GM18951 (cell line): Measurements from ENCODE around the gene SDCCAG8.

Experiments used
- POLR2A ChIP-seq: IDR thresholded peaks from 4 replicates; pipeline ENCODE4 v1.6.1; 2011; ENCODE audit warnings: mild to moderate bottlenecking; ENCODE audit not compliant: insufficient read length, insufficient read depth; ENCODE audit errors: extremely low read depth
- in situ Hi-C: fragments of 300-500 bp; cut with MboI; formaldehyde crosslinking; loops from one replicate; pipeline ENCODE4 v1.12.0; 2022; ENCODE audit warnings: low sequenced_read_pairs, mixed read lengths, inconsistent platforms; ENCODE audit not compliant: unreplicated experiment

SDCCAG8 gene

GRCh38 chr1:243343970-243344937 is 88.4 kb downstream of the SDCCAG8 start:
- TF ChIP-seq POLR2A: no peak
- in situ Hi-C loops: loop anchor here (10.0 kb wide), 1 partner anchor 931 kb away; no protein-coding TSS in a partner anchor

DNA sequence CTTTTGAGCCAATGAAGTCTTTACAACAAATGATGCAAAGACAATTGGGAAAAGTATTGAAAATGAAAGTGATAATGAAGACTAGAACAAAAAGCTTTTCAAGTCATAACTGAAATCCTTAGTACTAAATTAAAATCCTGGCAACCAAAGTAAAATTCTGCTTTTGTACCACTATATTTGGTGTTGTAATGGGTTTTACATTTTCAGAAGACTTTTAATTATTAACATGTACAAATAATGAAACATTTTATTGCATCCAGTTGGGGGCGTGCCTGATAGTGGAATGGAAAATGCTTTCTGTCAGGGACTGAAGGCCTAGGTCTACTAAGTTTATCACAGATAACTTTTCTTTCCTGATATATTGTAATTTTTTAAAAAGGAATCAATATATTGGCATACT is 89.4 kb downstream of the SDCCAG8 start:
- TF ChIP-seq POLR2A: no peak
- in situ Hi-C loops: loop anchor here (10.0 kb wide), 1 partner anchor 930 kb away; no protein-coding TSS in a partner anchor

GRCh38 chr1:243346016-243346415 is 90.2 kb downstream of the SDCCAG8 start:
- no peak for TF ChIP-seq POLR2A
- in situ Hi-C loops: loop anchor here (10.0 kb wide), 1 partner anchor 929 kb away; no protein-coding TSS in a partner anchor

DNA sequence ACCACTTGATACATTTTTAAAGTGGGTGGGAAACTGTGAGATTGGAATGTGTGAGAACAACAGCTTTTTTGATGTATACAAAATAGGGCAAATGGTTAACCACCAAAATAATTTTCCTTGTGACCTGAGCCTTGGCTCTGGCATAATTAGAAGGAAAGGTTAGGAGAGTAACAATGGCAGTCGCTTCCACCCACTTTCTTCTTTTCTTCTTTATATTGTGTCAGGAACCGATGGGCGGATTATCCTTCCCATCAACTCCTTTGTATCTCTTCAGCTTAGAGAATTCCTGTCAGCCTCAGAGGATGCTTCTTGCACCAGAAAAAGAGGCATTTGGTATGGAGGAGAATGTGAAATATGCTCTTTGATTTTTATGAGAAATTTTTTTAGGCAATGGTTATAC is 90.6 kb downstream of the SDCCAG8 start:
- TF ChIP-seq POLR2A: no peak
- in situ Hi-C loops: loop anchor here (10.0 kb wide), 1 partner anchor 928 kb away; no protein-coding TSS in a partner anchor

- in situ Hi-C loops: loop anchor here (10.0 kb wide), 1 partner anchor 926 kb away; no protein-coding TSS in a partner anchor
- TF ChIP-seq POLR2A: no peak
These were observed 92.5 kb downstream of the SDCCAG8 start for GRCh38 chr1:243348331-243348730.

DNA sequence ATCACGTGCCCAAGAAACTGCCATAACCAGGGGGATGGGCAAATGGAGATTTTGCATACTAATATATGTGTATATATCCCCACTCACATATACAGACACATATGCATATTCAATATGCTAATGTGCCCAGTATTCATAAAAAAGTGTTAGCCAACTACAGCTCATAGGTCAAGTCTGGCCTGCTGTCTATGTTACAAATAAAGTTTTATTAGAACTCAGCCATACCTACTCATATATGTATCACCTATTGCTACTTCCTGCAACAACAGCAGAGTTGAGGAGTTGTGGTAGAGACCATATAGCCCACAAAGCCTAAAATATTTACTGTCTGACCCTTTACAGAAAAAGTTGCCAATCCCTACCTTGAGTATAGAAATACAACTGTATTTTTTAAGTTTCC is 93.3 kb downstream of the SDCCAG8 start:
- TF ChIP-seq POLR2A: no peak
- in situ Hi-C loops: loop anchor here (10.0 kb wide), 1 partner anchor 926 kb away; no protein-coding TSS in a partner anchor

- in situ Hi-C loops: loop anchor here (25.0 kb wide), 1 partner anchor 386 kb away; no protein-coding TSS in a partner anchor
These were observed 95.5 kb downstream of the SDCCAG8 start for GRCh38 chr1:243351337-243351736.

DNA sequence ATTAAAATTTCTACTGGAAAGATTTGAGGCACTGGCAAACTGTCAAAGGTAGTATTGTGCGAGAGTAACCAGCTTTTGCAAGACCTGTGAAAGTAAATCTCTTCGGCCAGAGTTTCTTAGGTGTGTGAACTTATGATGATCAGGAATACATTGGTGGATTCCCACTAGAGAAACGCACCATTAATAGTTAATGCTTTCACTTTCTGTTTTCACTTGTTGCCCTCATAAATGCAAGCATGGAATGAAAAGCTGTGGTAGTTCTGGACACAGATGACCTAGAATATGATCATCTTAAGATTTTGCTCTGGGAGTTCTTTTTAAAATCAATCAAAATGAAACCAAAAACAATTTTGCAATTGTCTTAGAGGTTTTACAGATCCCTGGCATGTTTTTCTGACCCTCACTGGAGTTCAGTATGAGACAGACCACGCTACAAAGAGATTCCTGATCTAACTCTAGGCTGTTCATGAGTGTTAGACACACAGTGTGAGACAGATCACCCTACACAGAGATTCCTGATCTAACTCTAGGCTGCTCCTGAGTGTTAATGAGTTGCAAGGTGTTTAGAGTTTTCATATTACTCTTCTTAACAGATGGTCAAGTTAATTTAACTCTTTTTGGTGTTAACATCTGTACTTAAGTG is 98.8 kb downstream of the SDCCAG8 start:
- in situ Hi-C loops: loop anchor here (25.0 kb wide), 1 partner anchor 383 kb away; no protein-coding TSS in a partner anchor

More at GRCh38 chr1:243351337-243351736, 95.5 kb downstream of the SDCCAG8 start:
- no peak for TF ChIP-seq POLR2A

DNA sequence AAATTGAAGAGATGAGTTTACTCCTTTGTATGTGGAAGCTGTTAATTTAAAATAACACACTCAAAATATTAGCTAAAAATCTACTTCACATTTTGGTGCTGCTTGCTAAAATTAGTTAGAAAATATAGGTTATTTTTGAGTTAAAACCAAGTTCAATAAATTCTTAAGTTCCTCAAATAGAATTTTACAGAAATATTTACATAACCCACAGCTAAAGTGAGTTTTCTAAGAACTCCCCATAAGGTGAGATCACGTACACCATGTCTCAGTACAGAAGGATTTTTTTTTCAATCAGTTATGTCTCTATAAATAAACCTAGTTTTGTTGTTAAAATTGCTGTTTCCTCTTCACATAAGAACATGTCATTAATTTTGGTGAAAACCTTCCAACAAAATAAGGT is 108.0 kb downstream of the SDCCAG8 start:
- no peak for TF ChIP-seq POLR2A
- in situ Hi-C loops: loop anchor here (25.0 kb wide), 1 partner anchor 373 kb away; no protein-coding TSS in a partner anchor

More for the DNA sequence above, 98.8 kb downstream of the SDCCAG8 start:
- no peak for TF ChIP-seq POLR2A

DNA sequence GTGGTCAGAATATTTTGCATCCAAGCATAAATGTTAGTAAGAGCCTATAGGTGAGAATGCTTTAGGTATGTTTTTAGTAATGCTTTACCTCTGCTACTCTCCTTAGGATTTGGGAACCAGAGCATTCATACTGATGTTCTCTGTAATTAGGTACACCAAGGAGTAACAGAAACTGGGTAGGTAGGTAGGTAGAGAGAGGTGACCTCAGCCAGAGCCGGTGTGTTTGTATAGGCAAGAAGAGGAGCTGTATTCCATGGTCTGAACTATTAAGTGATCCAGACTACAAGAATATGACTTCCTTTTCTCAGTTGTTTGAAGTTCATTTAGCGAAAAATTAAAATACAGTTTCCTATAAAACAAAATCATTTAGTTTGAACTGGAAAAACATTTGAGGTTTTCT is 108.5 kb downstream of the SDCCAG8 start:
- in situ Hi-C loops: loop anchor here (25.0 kb wide), 1 partner anchor 373 kb away; no protein-coding TSS in a partner anchor

GRCh38 chr1:243364866-243365265 is 109.0 kb downstream of the SDCCAG8 start:
- no peak for TF ChIP-seq POLR2A
- in situ Hi-C loops: loop anchor here (25.0 kb wide), 1 partner anchor 372 kb away; no protein-coding TSS in a partner anchor

More for the DNA sequence above, 108.5 kb downstream of the SDCCAG8 start:
- no peak for TF ChIP-seq POLR2A

GRCh38 chr1:243367314-243367713 is 111.5 kb downstream of the SDCCAG8 start:
- in situ Hi-C loops: loop anchor here (25.0 kb wide), 1 partner anchor 370 kb away; no protein-coding TSS in a partner anchor
- no peak for TF ChIP-seq POLR2A

- in situ Hi-C loops: loop anchor here (25.0 kb wide), 1 partner anchor 363 kb away; no protein-coding TSS in a partner anchor
- no peak for TF ChIP-seq POLR2A
These were observed 118.6 kb downstream of the SDCCAG8 start for GRCh38 chr1:243374412-243374811.
